ENCODE results near the gene PRKG1.
"Not testable (repeated sequence)": the region's sequence is repeated elsewhere in the genome, so short reads cannot be mapped to it uniquely, and the experiment has no call there.

Gene PRKG1

DNA sequence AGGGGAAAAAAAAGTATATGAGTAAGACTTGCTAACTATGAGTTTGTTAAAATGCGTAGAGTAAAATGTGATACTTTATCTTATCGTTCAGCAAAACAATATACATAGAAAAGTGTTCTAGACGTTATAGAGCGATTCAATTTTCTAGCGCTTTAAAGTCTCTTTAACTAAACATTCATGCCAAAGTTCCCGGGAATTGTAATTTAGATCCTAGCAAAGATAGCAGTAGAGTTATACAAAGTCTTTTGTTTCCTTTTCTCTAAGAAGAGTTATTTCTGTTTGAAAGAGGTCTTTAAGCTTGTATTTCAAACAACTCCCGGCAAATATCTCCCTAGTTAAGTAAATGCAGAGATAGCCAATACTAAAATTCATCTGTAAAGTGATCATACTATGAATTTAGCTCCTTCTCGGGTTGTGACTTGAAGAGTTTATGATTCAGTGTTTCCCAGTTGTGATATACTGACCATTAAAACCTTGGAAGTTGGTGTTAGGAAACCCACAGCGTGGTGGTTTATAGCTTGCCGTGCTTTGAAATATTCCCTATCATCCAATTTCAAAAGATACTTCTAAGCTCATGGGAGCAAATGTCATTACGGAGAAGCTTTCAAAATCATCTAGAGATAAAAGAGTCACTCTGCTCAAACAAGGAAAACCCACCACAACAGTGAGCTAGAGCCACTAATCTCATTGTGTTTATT lies 453.4 kb downstream of the PRKG1 start:
- no peak for DNase-seq

GRCh38 chr10:51528527-51528926 lies 454.2 kb downstream of the PRKG1 start:
- no peak for DNase-seq

- DNase-seq: no peak
Observed at GRCh38 chr10:51530541-51530940, 456.3 kb downstream of the PRKG1 start.

- DNase-seq: no peak
Observed at GRCh38 chr10:51532044-51532443, 457.8 kb downstream of the PRKG1 start.

- DNase-seq: no peak
Observed at GRCh38 chr10:51542853-51543252, 468.6 kb downstream of the PRKG1 start.

- no peak for DNase-seq
Observed at GRCh38 chr10:51544933-51545332, 470.6 kb downstream of the PRKG1 start.

GRCh38 chr10:51547941-51548340 lies 473.7 kb downstream of the PRKG1 start:
- no peak for DNase-seq

- DNase-seq: no peak
Observed at GRCh38 chr10:51552879-51553278, 478.6 kb downstream of the PRKG1 start.

DNA sequence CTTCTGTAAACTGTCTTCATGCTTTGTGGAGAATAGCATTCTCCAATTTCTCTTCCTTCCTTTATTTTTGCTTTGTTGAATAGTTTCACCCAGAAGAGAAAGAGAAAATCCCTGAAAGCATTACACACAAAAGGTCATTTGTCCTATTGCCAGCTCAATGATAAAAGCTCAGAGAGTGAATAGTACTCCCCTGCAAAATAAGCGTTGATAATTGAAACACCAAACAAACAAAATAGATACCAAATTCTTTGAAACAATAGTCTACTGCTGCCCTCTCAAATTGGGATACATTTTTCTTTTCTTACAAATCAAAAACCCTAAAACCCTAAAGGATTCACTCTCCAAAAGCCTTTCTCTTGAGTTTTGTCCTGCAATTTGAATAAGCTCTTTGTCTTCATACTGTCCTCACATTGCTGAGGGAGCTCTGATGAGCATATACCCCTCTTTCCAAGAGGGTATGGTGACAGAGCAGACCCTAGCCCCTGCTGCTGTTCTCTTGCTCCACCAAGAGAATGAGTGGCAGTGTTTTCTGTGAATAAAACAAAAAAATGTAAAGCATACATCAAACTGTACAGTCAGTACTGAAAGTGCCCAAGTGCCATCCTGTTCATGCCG lies 490.7 kb downstream of the PRKG1 start:
- no peak for DNase-seq

DNA sequence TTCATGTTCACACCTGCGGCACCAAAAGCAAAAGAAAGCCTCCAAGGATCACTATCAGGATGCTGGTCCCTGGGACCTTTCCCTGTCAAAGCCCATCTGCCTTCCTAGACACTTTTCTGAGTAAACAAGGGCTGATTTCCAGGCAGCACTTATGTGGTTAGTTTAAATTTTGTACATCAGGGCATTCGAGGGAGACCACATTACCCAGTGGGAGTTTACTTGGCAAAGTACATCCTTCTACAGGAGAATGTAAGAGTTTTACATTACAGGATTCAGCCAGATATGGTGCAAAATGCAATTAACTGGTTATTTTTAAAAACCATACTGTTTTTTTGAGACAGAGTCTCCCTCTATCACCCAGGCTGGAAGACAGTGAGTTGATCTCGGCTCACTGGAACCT lies 493.0 kb downstream of the PRKG1 start:
- DNase-seq: no peak

GRCh38 chr10:51569467-51569866 lies 495.2 kb downstream of the PRKG1 start:
- DNase-seq: no peak

DNA sequence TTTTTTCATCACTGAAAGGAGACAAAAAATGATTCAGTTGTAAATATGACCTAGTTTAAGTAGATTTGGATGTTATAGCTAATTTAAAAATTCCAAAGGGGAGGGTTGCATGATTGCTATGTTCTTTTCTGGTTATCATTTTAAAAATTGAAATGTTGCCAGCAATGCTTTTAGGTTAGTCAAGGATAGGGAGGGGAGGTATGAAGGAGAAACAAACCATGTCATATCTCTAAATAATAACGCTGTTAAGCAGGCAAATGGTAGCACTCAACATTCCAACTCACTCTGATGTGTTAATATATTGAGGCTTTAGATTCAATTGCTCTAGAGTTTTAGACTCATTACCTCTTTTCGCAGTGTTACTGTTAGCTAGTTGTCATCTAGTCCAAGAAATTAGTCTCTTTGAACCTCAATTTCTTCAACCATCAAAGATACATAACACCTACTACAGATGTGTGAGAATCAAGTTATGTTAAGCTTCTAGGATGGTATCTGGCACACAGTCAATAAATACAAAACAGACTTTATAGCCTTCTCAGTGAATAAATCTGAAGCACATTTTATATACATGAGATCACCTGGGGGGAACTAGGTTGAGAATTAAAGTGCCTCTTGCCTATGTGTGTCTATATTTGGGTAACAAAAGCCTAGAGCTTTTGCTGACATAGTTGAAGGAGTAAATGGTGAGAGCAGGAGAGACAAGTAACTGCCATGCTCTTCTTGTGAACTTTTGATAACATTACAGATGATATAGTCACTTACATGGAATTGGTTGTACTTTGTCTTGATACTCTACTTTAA lies 500.2 kb downstream of the PRKG1 start:
- DNase-seq: no peak

DNA sequence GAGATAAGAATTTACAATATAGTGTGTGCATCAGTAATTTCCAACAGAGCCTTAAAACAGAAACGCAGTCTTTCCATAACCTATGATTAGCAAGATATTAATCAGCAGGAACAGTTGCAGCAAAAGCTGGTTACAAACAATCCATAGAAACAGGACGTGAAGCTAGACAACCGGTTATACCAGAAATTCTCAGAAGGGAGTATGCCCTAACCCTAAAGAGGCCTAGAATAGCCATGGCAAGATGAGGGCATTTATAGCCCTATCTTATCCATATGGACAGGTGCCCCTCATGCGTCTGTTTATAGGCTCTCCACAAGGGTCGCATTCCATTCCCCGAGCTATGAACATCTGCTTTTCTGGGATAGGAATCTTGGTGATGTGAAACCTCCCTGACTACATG lies 506.9 kb downstream of the PRKG1 start:
- DNase-seq: not testable (repeated sequence)

DNA sequence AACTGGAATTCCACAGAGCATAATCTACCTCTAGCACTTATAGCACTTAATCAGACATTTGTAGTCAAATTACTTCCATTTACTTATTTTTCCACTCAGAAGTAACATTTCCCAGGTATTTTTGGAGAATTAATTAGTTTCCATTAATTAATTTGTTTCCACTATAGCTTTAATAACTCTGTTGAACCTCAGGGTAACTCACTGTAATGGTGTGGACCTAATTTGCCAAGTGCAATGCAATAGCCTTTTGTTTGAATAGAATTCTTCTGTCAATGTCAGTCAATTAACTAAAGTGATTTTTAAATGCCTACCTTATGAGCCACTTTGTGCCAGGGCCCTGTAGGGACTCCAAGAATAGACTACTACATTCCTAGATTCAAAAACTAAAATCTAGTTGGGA lies 509.7 kb downstream of the PRKG1 start:
- DNase-seq: no peak

- no peak for DNase-seq
Observed at GRCh38 chr10:51585742-51586141, 511.5 kb downstream of the PRKG1 start.

GRCh38 chr10:51588984-51589383 lies 514.7 kb downstream of the PRKG1 start:
- no peak for DNase-seq

DNA sequence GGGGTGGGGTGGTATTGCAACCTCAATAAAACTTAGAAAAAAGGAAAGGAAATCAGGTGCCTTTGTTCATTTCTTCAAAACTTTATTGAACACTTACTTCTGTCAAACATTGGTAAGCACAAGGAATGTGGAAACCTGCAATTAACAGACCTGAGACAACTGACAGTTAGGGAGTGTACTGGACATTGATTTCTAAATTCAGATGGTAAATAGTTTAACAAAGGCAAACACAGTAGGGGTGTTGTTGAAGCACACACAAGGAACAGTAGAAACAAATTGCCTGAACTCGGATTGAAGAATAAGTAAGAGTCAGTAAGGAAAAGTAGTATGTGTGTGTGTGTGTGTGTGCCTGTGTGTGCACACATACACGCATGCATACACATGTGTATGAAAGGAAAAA lies 516.5 kb downstream of the PRKG1 start:
- no peak for DNase-seq

GRCh38 chr10:51596695-51597094 lies 522.4 kb downstream of the PRKG1 start:
- no peak for DNase-seq

GRCh38 chr10:51599647-51600046 lies 525.4 kb downstream of the PRKG1 start:
- DNase-seq: no peak

- DNase-seq: no peak
Observed at GRCh38 chr10:51602326-51602725, 528.0 kb downstream of the PRKG1 start.

DNA sequence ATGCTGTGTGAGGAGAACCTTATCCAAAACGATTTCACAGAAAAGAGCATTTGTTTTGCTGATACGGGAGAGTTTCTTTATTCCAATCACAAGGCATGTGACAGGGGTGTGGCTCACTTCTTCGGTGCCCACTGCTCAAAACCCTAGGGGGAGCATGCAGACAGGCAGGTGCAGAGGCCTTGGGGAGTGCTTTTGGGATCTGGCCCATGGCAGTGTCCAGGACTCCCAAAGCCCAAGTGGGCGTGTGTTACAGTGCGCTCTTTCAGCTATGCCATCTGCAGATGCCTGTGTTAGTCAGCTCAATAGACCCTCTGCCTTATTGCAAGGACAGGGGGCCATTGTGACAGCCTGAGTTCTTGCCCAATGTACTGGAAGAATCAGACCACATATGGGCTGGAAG lies 530.3 kb downstream of the PRKG1 start:
- DNase-seq: no peak

DNA sequence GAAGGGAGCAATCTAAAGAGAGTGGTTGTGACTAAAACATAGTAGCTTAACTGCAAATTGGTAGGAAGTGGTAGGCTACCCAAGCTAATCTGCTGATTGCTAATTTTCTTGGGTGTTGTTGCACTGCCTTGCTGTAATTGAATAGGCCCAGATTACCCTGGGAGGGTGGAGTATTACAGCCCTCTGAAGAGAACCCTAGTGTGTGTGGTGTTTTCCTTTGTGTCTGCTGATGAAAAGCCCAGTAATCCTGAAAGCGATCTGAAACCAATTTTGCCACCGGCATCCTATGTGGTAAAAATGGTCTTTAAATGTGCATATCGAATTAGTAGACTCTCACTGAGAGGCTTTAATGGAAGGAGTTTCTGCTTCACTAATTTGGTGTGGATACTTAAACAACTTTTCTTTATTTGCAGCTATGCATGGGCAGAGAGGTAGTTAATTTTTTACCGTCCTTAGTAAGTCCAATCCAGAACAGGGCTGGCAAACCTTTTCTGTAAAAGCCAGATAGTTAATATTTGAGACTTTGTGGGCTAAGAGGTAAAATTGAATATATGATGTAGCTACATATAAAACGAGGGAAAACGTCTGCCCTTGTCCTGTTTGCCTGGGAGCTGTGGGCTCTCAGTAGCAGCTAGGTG lies 532.7 kb downstream of the PRKG1 start:
- no peak for DNase-seq

- no peak for DNase-seq
Observed at GRCh38 chr10:51607463-51607835, 533.2 kb downstream of the PRKG1 start.

GRCh38 chr10:51608211-51608610 lies 533.9 kb downstream of the PRKG1 start:
- DNase-seq: no peak

All from stimulated activated CD4-positive, alpha-beta T cell treated with anti-CD3 and anti-CD28 coated beads, Interleukin-15, amount 100 ng/mL, for 24 hours (primary cell).